Activated CD4-positive, alpha-beta T cell treated with anti-CD3 and anti-CD28 coated beads, Interleukin-2, Interleukin-6, amounts not matched to agents 100 ng/mL and 50 ng/mL, durations not matched to agents 16 hours and 8 hours (primary cell): ENCODE results near the gene PTPRU.

Experiments used
- DNase-seq: peaks from one replicate; pipeline ENCODE4 v3.0.0-alpha.2; 2020

The PTPRU gene

GRCh38 chr1:29247571-29248273 lies 11.4 kb downstream of the PTPRU start:
- no peak for DNase-seq

GRCh38 chr1:29248409-29248808 lies 12.1 kb downstream of the PTPRU start:
- DNase-seq: no peak

GRCh38 chr1:29249170-29249691 lies 12.9 kb downstream of the PTPRU start:
- no peak for DNase-seq

GRCh38 chr1:29249951-29250581 lies 13.7 kb downstream of the PTPRU start:
- no peak for DNase-seq

- no peak for DNase-seq
Measured at GRCh38 chr1:29251164-29252124, 15.1 kb downstream of the PTPRU start.

GRCh38 chr1:29253180-29253579 lies 16.9 kb downstream of the PTPRU start:
- DNase-seq: no peak

GRCh38 chr1:29254346-29254745 lies 18.0 kb downstream of the PTPRU start:
- DNase-seq: no peak

- no peak for DNase-seq
Measured at GRCh38 chr1:29255134-29255666, 18.9 kb downstream of the PTPRU start.

GRCh38 chr1:29256394-29256793 lies 20.1 kb downstream of the PTPRU start:
- no peak for DNase-seq

GRCh38 chr1:29256979-29257804 lies 20.9 kb downstream of the PTPRU start:
- no peak for DNase-seq

- no peak for DNase-seq
Measured at GRCh38 chr1:29258189-29258975, 22.1 kb downstream of the PTPRU start.

GRCh38 chr1:29258976-29259801 lies 22.9 kb downstream of the PTPRU start:
- no peak for DNase-seq

- peak; percentile 51 for DNase-seq
Measured at GRCh38 chr1:29259802-29260441, 23.6 kb downstream of the PTPRU start.

- DNase-seq: no peak
Measured at GRCh38 chr1:29260531-29260930, 24.2 kb downstream of the PTPRU start.

- no peak for DNase-seq
Measured at GRCh38 chr1:29264773-29265389, 28.6 kb downstream of the PTPRU start.

GRCh38 chr1:29266912-29267311 lies 30.6 kb downstream of the PTPRU start:
- no peak for DNase-seq

- no peak for DNase-seq
Measured at GRCh38 chr1:29267321-29268070, 31.2 kb downstream of the PTPRU start.

GRCh38 chr1:29269382-29269781 lies 33.1 kb downstream of the PTPRU start:
- no peak for DNase-seq
